SU-DHL-6 (cell line): ENCODE results near the gene C7orf25.

Experiments
- H2AFZ ChIP-seq: fragments of 200-600 bp; sonication (generic); 2 replicates; pipeline ENCODE4 v1.6.1; 2014; ENCODE audit warnings: low read depth, mild to moderate bottlenecking, moderate library complexity, mixed read lengths, antibody characterized with exemption, low read length; ENCODE audit not compliant: severe bottlenecking
- H3F3A ChIP-seq: fragments of 200-600 bp; shearing (Covaris generic); 2 replicates; pipeline ENCODE4 v1.6.0; 2016; ENCODE audit warnings: antibody characterized with exemption, mild to moderate bottlenecking; ENCODE audit not compliant: insufficient read depth
- H3K27ac ChIP-seq: fragments of 200-600 bp; sonication (generic); 2 replicates; pipeline ENCODE4 v1.5.1; 2016; ENCODE audit warnings: low read depth, mild to moderate bottlenecking, low read length, moderate library complexity, mixed read lengths
- H3K27me3 ChIP-seq: fragments of 200-600 bp; sonication (generic), shearing (Covaris generic); 2 replicates; pipeline ENCODE4 v1.6.0; 2014; ENCODE audit warnings: mild to moderate bottlenecking, low read length
- H3K36me3 ChIP-seq: fragments of 200-600 bp; sonication (generic); 2 replicates; pipeline ENCODE4 v1.6.1; 2014; ENCODE audit warnings: mild to moderate bottlenecking, low read length, mixed read lengths
- H3K4me2 ChIP-seq: fragments of 300-600, 200-600 bp; shearing (Covaris generic), sonication (generic); 2 replicates; pipeline ENCODE4 v1.6.0; 2014; ENCODE audit warnings: low read length, low read depth, mild to moderate bottlenecking; ENCODE audit not compliant: poor library complexity, severe bottlenecking
- H3K4me3 ChIP-seq: fragments of 200-600 bp; sonication (generic); 2 replicates; pipeline ENCODE4 v1.5.1; 2014; ENCODE audit warnings: antibody characterized with exemption, low read length, mild to moderate bottlenecking, mixed read lengths; ENCODE audit not compliant: insufficient read depth, poor library complexity, severe bottlenecking
- H3K79me2 ChIP-seq: fragments of 200-600 bp; sonication (generic); 2 replicates; pipeline ENCODE4 v1.6.1; 2014; ENCODE audit warnings: mild to moderate bottlenecking, low read length, moderate library complexity; ENCODE audit not compliant: insufficient read depth
- H3K9ac ChIP-seq: fragments of 200-600 bp; sonication (generic); 2 replicates; pipeline ENCODE4 v1.7.0; 2014; ENCODE audit warnings: mild to moderate bottlenecking, low read length
- H3K9me2 ChIP-seq: fragments of 200-600 bp; sonication (generic); replicated peaks from 2 replicates; pipeline ENCODE4 v1.6.1; 2014; ENCODE audit warnings: low read length; ENCODE audit not compliant: insufficient read depth
- H3K9me3 ChIP-seq: fragments of 200-600 bp; sonication (generic); 2 replicates; pipeline ENCODE4 v1.6.1; 2014; ENCODE audit warnings: low read length, mixed read lengths; ENCODE audit not compliant: insufficient read depth
- H4K20me1 ChIP-seq: fragments of 200-600 bp; sonication (generic); 2 replicates; pipeline ENCODE4 v1.6.1; 2014; ENCODE audit warnings: low read depth, mild to moderate bottlenecking, antibody characterized with exemption, low read length, moderate library complexity, mixed read lengths
- CTCF ChIP-seq: fragments of 200-600 bp; sonication (generic); IDR thresholded peaks from one replicate; pipeline ENCODE4 v1.5.1; 2017; ENCODE audit warnings: antibody characterized with exemption, mild to moderate bottlenecking, low read length, moderate library complexity; ENCODE audit not compliant: insufficient read depth, poor library complexity, severe bottlenecking
- EZH2phosphoT487 ChIP-seq: fragments of 200-600 bp; sonication (generic), shearing (Covaris generic); conservative IDR thresholded peaks from 2 replicates; pipeline ENCODE4 v1.6.1; 2018; ENCODE audit warnings: mild to moderate bottlenecking, antibody characterized with exemption, low read length, moderate library complexity, mixed read lengths

The C7orf25 gene

GRCh38 chr7:42913591-42913990, 1.7 kb upstream of the C7orf25 start:
- Histone ChIP-seq H2AFZ (no peak overlapping the region), H3K79me2 (no peaks in the 10 kb centered on the region), H3K4me2 (no peak overlapping the region), H3K9me3 (no peaks in the 10 kb centered on the region), H3K27me3 (no peaks in the 10 kb centered on the region), H3K4me3 (no peak overlapping the region), H3K27ac (no peak overlapping the region), H3K9me2 (no peaks in the 10 kb centered on the region), H3K36me3 (peaks cover 18% of the 10 kb centered on the region), H3K9ac (no peak overlapping the region), H3F3A (peaks cover 23% of the 10 kb centered on the region), H4K20me1 (no peaks in the 10 kb centered on the region)
- TF ChIP-seq EZH2phosphoT487 (no peak), CTCF (no peak)

GRCh38 chr7:42910306-42910705, 1.6 kb downstream of the C7orf25 start:
- H3K27me3 ChIP-seq, result no peaks in the 10 kb centered on the region
- H3K9me3 ChIP-seq, result no peaks in the 10 kb centered on the region
- H3K4me3 ChIP-seq, result no peak overlapping the region
- no peaks in the 10 kb centered on the region for H4K20me1 ChIP-seq
- no peak overlapping the region for H3K27ac ChIP-seq
- no peak overlapping the region for H3K4me2 ChIP-seq
- no peak overlapping the region; the same call in 1 of the 2 replicates for H3K9ac ChIP-seq
- H3K36me3 ChIP-seq, result peaks cover 3% of the 10 kb centered on the region; the same call in 1 of the 2 replicates
- no peaks in the 10 kb centered on the region for H3K9me2 ChIP-seq
- peaks cover 21% of the 10 kb centered on the region for H3F3A ChIP-seq
- TF ChIP-seq EZH2phosphoT487, result no peak
- H2AFZ ChIP-seq, result no peak overlapping the region
- no peaks in the 10 kb centered on the region for H3K79me2 ChIP-seq

GRCh38 chr7:42907316-42907715, 4.6 kb downstream of the C7orf25 start:
- Histone ChIP-seq H3K9me3 (no peaks in the 10 kb centered on the region), H3K27me3 (no peaks in the 10 kb centered on the region), H3K9me2 (no peaks in the 10 kb centered on the region), H3K79me2 (no peaks in the 10 kb centered on the region), H3K27ac (no peak overlapping the region), H3K36me3 (no peaks in the 10 kb centered on the region), H2AFZ (no peak overlapping the region), H3F3A (no peaks in the 10 kb centered on the region), H4K20me1 (no peaks in the 10 kb centered on the region), H3K4me3 (no peak overlapping the region), H3K9ac (no peak overlapping the region), H3K4me2 (no peak overlapping the region)
- no peak for TF ChIP-seq CTCF
- TF ChIP-seq EZH2phosphoT487, result no peak

GRCh38 chr7:42906181-42906580, 5.7 kb downstream of the C7orf25 start:
- H3K4me3 ChIP-seq, result no peak overlapping the region
- no peaks in the 10 kb centered on the region for H3F3A ChIP-seq
- H3K27ac ChIP-seq, result no peak overlapping the region
- no peak overlapping the region for H3K9ac ChIP-seq
- no peaks in the 10 kb centered on the region for H4K20me1 ChIP-seq
- H3K9me2 ChIP-seq, result no peaks in the 10 kb centered on the region
- no peaks in the 10 kb centered on the region for H3K36me3 ChIP-seq
- TF ChIP-seq CTCF (no peak), EZH2phosphoT487 (no peak)
- H3K4me2 ChIP-seq, result no peak overlapping the region
- H3K9me3 ChIP-seq, result no peaks in the 10 kb centered on the region
- no peaks in the 10 kb centered on the region for H3K27me3 ChIP-seq
- no peaks in the 10 kb centered on the region for H3K79me2 ChIP-seq
- H2AFZ ChIP-seq, result no peak overlapping the region
